AG08395 (cell line): ENCODE data around the gene CYB5R3.
A peak's percentile ranks its signal among the peaks of the same experiment; 100 is the strongest.
"Not testable (repeated sequence)": the region's sequence is repeated elsewhere in the genome, so short reads cannot be mapped to it uniquely, and the experiment has no call there.

Source experiments
- DNase-seq: peaks from one replicate; pipeline ENCODE4 v3.0.0; 2012; ENCODE audit warnings: mixed read lengths, low spot score

The CYB5R3 gene

DNA sequence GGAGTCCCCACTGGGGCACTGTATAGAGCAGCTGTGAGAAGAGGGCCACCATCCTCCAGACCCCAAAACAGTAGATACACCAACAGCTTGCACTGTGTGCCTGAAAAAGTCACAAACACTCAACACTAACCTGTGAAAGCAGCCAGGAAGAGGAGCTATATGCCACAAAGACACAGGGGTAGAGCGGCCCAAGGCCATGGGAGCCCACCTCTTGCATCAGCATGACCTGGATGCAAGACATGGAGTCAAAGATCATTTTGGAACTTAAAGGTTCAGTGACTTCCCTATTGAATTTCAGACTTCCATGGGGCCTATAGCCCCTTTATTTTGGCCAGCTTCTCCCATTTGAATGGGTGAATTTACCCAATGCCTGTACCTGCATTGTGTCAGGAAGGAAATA lies 29.7 kb upstream of the CYB5R3 start:
- DNase-seq = no peak

DNA sequence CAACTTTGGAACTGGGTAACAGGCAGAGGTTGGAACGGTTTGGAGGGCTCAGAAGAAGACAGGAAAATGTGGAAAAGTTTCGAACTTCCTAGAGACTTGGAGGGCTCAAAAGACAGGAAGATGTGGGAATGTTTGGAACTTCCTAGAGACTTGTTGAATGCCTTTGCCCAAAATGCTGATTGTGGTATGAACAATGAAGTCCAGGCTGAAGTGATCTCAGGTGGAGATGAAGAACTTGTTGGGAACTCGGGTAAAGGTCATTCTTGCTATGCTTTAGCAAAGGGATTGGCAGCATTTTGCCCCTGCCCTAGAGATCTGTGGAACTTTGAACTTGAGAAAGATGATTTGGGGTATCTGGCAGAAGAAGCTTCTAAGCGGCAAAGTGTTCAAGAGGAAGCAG lies 28.7 kb upstream of the CYB5R3 start:
- DNase-seq = not testable (repeated sequence)

DNA sequence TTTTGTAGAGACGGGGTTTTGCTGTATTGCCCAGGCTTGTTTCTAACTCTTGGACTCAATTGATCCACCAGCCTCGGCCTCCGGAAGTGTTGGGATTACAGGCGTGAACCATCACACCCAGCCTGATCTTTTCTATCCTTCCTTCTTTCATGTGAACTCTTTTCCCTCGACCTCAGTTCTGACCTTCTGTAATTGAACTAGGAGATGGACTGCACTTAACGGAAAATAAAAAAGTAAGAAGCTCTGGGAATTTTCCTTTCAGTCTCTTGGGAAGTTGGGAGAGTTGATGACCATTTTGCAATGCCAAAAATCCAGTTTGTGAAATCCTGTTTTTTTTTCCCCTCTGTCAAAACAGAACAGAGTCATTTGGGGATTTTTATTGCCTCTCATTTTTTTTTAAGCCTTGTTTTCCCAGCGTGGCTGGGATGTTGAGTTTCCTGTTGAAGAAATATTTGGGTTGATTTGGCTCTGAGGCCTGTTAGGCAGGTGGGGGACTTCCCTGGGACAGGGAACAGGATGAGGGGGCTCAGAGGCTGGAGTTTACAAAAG lies 26.9 kb upstream of the CYB5R3 start:
- DNase-seq = no peak

DNA sequence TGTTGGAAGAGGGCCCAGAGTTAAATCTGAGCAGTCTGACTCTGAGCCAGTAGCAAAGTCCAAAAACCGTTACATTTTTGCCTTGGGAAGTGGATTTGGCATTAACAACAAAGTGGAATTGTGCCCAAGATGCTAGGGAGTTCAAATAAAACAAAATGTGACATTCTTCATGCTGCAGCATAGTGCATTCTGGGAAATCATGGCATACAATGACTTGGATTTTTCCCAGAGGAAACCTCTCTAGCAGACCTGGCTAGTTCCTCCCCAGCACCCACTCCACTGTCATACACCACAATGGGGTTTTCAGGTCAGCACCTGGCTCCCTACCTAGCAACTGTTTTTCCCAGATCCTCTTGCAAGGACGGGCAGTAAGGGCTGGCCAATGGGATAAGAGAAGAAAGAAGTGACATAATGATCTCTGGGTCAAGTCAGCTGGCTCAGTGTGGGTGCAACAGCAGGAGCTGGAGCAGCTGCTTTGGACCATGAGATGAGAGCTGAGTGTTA lies 24.8 kb upstream of the CYB5R3 start:
- no peak for DNase-seq

DNA sequence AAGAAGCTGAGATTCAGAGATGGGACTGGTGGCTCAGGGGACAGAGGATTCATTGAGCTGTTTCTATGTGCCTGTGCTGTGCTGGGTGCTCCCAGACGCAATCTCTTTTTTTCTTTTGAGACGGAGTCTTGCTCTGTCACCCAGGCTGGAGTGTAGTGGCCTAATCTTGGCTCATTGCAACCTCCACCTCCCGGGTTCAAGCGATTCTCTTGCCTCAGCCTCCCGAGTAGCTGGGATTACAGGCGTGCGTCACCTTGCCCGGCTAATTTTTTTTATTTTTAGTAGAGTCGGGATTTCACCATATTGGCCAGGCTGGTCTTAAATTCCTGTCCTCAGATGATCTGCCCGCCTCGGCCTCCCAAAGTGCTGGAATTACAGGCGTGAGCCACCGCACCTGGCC lies 23.9 kb upstream of the CYB5R3 start:
- not testable (repeated sequence) for DNase-seq

DNA sequence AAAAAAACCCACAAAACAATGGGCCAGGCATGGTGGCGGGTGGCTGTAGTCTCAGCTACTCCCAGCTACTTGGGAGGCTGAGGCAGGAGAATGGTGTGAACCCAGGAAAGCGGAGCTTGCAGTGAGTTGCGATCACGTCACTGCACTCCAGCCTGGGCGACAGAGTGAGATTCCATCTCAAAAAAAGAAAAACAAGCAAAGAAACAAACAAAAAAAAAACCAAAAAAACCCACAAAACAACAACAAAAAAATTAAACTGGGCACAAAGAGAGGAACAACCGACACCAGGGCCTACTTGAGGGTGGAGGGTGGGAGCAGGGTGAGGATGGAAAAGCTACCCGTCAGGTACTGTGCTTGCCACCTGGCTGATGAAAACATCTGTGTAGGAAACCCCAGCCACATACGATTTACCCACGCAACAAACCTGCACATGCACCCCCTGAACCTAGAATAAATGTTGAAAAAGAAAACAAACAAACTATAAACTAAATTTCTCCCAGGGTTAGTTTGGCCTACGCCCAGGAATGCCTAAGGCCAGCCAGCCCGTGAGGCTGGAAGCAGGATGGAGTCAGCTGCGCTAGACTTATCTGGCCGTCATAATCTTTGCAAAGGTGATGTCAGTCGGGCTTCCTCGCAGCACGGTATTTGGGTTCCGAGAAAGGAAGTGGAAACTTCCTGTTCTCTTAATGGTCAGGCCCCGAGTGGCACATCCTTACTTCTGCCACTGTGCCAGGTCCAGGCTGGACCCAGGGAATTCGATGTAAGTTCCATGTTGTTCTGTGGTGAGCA lies 21.9 kb upstream of the CYB5R3 start:
- no peak for DNase-seq

DNA sequence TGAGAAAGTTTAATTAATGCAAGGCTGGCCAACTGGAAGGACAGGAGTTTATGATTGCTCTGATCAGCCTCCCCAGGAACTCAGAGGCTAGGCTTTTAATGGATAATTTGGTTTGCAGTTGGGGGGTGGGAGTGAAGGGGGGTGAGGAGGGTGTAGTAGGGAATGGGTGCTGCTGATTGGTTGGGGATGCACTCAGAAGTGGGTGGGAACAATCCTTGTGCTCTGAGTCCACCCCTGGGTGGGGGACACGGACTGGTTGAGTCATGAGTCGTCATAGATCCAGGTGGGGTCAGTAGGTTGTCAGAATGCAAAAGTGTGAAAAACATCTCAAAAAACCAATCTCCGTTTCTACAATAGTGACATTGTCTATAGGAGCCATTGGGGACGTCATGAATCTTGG lies 20.9 kb upstream of the CYB5R3 start:
- no peak for DNase-seq

DNA sequence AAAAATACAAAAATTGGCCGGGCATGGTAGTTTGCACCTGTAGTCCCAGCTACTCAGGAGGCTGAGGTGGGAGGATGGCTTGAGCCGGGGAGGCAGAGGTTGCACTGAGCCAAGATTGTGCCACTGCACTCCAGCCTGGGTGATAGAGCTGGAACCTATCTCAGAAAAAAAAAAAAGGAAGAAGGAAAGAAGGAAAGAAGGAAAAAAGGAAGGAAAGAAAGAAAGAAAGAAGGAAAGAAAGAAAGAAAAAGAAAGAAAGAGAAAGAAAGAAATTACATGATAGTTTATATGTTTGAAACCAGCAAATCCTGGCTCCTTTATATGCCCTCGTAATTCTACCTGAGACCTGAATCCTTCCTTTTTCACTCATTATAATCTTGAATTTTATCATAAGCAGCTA lies 17.2 kb upstream of the CYB5R3 start:
- not testable (repeated sequence) for DNase-seq

DNA sequence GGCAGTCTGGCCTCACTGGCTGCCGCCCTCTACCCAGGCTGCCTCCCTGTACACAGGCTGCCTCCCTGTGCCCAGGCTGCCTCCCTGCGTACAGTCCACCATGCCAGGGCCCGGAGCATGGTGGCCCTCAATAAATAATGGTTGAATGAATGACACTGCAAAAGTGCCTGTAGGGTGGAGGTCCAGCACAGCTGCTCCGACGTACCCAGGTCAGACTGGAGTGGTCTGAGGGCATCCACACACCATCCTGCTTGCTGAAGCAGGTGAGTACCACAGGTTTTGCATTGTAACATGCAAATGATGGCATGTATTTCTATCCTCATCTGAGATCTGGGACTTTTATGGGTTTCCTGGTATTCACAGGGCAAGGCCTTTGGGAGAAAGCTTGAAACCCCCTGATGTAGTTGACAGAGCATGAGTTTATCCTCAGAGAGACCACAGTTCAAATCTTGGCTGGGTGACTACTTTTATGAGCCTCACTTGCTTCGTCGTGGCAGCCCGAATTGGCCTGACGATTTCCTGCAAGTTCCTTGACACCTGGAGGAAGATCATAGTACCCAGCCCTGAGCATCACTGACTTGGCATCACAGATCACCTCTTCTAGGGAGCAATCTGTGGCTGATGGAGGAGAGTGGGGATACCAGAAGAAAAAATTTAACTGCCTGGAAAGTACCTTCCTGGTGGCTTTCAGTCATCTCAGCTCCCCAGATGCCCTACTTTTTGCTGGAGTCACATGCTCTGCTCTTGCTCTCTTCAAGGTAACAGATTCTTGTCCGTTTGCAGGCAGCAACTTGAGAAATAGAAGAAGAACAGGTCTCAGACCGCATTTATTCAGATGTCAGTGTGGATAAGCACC lies 16.0 kb upstream of the CYB5R3 start:
- no peak for DNase-seq

DNA sequence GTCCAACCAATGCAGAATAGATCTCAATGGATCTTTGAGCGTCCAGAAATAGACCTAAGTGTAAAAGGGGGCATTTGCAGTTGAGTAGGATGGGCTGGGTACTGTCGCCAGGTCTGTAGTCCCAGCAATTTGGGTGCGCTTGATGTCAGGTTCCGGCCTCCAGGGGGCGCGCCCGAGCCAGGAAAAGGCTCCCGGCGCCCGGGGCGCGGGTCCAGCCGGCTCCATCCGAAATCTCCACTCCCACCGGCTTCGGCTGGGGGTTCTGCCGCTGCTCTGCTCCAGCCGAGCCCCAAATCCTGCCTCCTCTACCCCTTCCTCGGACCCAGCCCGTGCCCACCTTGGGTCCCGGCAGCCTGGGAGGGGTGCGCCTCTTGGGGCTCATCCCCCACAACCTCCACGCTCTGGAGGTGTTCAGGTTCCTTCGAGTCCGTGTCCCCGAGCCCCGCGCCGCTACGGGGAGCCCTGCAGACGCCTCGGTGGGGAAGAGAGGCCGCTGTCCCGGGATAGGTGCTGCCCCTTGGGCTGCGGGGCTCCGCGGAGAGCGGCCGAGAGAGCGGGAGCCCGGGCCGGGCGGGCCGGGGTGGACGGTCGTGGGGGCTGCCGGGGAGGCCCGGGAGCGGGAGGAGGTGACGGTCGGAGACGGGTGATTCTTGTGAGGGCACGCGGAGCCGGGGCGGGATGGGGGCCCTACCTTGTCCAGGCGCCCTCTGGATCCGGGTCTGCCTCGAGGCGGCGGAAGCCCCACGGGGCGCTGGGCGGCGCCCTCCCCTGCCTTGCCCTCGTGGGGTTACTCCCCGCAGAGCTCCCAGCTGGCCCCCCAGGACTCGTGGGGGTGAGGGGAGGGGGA lies 13.0 kb upstream of the CYB5R3 start:
- DNase-seq = peak; percentile 89

DNA sequence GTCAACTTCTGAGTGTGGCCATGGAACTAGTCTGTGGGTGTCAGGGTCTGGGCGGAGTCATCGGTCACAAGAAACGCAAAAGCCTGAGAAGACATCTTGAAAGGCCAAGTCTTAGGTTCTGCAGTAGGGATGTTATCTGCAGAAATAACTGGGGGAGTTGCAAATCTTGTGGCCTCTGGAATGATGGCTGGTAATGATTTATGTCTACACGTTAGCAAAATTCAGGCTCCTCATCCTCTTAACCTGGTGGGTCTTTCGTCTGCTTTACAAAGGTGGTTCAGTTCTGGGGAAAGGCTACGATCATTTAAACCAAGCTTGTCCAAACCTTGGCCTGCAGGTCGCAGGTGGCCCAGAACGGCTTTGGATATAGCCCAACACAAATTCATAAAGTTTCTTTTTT lies 7.4 kb upstream of the CYB5R3 start:
- DNase-seq = no peak

DNA sequence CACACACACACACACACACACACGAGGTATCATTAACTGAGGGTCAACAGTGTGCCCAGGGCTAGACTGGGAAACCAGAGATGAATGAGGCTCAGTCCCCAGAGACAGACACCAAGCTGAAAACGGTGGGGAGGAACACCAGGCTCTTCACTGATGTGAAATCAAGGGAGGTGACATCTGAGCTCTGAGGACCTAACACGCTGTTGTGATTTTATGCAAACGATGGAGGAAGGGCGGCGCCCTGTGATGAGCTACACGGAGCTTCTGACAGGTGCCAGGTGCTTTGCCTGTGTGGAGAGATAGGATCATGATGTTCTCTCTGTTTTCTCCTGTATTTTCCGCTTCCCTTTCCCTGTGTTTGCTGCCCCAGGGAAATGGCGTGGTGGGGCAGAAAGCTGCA lies 6.5 kb upstream of the CYB5R3 start:
- DNase-seq = no peak

DNA sequence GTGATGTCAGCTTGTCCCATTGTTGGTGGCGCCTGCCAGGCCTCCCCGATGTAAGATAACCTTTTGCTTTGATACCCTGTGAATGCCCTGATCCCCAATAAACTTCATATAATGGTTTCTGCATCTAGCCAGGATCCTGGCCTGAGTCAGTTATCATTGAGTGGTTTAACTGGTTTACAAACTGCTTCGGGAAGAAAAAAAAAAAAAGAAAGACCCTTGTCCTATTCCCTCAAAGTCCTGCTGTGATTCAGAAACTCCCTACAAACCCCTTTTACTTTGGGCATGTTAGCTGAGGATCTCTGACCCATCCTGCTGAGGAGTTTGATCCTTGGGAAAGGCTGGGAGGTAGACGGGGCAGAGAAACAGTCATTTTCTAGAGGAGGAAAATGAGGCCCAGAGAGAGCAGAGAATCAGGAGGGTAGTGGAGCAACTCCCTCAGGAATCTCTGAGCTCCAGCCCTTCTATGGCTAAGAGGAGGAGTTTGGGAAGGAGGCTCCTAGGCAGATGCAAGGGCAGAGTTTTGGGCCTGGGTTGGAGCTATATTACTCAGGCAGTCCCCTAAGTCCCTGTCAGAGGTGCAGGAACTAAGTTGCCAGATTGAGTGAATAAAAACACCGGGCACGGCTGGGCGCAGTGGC lies 5.4 kb upstream of the CYB5R3 start:
- no peak for DNase-seq

DNA sequence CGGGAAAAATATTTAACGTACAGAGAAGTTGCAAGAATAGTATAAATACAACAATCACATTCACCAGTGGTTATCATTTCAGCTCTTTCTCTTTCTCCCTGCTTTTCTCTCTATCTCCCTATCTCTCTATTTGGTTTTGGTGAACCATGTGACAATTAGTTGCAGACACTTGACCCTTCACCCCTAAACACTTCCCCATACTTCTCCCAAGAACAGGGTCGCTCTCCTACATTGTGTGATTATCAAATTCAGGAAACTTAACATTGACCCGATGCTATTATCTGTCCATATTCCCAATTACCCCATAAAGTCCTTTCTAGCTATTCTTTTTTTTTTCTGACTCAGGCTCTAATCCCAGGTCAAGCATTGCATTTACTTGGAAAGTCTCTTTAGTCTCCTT lies 4.8 kb upstream of the CYB5R3 start:
- no peak for DNase-seq

DNA sequence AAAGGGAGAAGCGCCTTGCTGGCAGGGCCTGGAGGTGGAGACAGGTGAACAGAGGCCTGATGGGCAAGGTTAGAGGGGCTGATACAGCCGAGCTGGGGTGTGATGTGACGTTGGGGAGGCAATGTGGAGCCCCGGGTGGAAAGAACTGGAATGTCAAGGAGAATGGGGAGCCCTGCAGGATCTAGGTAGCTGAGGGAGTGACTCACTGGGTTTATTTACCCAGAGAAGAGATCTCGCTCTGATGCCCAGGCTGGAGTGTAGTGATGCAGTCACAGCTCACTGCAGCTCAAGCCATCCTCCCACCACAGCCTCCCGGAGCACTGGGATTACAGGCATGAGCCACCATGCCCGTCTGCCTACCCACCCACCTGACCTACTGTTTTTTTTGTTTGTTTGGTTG lies 1.9 kb upstream of the CYB5R3 start:
- no peak for DNase-seq

DNA sequence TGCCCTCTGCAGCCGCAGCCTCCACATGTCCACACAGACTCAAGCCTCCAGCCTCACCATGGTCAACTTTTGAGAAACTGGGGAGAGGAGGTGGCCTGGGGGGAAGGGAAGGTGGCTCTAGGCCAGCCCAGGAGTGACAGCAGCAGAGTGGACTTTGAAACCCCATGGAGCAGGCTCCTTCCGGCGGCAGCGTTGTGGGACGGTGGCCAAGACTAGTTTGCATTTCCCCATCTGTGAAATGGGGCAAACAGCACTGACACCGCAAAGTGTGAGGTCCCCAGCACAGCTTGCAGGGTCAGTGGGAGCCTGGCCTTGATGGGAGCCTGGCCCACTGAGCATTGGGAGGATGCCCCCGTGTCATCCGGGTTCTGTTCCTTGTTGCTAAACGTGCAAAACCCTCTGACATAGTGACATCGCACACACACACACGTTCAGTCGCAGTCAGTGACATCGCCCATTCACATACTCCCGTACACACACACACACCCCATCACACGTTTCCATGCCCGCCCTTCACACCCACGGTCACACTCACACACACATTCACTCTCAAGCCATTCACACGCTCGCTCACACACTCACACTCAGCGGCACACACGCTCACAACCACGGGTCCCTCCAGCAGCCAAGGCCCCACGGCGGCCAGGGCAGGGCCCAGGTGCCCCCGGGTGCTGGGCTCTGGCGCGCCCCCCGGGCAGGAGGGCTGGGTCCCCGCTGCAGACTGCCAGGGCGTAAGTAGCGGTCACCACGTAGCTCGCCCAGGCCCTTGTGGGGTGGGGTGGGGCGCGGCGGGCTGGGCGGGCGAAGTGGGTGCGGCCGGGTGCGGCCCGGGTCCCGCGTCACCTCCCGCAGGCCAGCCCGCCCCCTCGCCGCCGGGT lies 585 bp downstream of the CYB5R3 start:
- DNase-seq = no peak

DNA sequence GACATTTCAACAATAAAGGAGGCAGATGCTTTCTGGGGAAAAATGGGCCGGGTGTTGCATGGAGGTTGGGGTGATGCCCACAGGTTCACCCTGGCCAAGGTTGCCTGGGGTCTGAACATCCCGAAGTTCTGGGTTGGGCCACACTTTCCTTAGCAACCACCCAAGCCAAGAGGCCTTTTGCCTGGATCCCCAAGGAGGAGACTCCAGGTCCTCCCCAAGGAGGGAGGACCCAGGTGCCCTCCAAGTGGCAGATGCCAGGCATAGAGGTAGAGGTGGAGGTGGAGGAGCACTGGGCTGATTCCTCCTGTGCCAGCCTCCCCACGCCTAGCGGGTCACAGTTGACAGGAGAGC lies 1.2 kb downstream of the CYB5R3 start:
- no peak for DNase-seq

DNA sequence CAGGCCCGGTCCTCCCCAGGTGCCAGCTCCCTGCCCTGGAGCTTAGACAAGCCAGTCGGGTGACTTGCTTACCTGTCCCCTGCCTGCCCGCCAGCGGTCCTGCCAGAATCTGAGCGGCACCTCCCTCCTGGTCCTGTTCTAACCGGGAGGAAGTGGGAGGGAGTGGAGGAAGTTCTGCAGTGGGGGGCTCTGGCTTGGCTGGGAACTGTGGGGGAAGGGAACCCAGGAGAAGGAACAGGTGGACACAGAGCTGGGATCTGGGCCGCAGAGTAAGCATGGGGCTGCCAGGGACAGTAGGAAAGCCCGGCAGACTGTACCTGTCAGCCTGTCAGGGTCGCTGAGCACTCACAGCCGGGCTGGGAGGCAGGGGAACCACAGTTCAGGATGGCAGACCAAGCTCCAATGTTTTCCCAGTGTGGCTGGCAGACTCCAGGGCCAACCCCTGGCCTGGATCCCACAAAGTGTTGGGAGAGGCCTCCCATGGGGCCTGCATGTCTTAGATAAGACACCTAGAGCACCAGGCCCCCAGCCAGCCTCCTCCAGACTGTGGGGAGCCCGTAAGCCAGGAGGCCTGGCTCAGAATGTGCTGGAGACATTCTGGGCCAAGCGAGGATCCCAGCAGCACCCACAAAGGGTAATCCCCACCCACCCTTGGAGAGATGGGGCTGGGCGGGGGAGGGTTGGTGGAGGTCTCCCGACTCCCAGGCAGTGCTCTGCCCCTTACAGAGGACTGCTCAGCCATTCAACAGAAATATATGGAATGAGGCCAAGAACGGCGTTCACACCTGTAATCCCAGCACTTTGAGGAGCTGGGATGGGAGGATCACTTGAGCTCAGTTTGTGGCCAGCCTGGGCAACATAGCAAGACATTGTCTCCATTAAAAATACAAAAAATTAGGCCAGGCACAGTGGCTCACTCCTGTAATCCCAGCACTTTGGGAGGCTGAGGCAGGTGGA lies 2.3 kb downstream of the CYB5R3 start:
- DNase-seq = peak; percentile 22

DNA sequence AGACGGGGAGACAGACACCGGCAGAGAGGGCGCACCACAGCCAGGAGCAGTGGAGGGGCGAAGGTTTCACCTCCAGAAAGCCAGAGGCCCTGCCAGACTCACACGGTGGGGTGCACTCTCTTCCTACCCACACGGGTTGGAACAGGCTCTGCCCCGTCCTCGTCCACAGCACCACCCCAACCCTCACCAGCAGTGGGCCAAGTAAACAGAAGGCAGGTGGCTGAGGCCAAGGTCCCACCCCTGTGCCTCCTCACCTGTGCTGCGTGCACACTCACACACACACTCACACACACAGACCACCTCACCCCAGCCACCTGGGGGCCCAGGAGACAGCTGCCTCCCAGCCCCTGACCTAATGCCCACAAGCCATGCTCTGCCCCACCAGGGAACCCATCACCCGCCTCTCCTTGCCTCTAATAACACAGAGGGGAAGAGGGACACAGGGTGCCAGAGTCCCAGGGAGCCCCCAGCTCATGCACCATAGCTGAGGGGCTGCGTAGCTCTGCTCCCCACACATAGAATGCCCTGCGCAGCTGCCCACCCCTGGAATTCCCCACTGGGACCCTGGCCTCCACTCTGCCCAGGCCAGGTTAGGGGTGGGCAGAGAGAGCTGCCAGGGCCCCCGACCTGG lies 3.1 kb downstream of the CYB5R3 start:
- no peak for DNase-seq
